ENCODE results near the gene AQP3. TPM values are rescaled to one million over a fixed set of nuclear protein-coding genes. Genes with fewer than 3 reads are reported as not detected.
A peak's percentile ranks its signal among the peaks of the same experiment; 100 is the strongest.

The AQP3 gene
- total RNA-seq, 2 experiments from 2014 or later: 1.2 to 2.6 TPM

- POLR2A ChIA-PET: interaction anchor here (0.8 to 7.4 kb wide), 4 partner anchors 8 to 37 kb away, joined by 3 to 52 read pairs (median 6); partner anchors contain the start of genes AQP3 and NOL6
- H3K27ac Mint-ChIP-seq: no peak overlapping the region
These were observed 17.7 kb upstream of the AQP3 start for GRCh38 chr9:33465096-33465495.

GRCh38 chr9:33464045-33464636 lies 16.7 kb upstream of the AQP3 start:
- H3K4me3 Mint-ChIP-seq: no peak overlapping the region
- DNase-seq (no peak), ATAC-seq (no peak)
- H3K27ac Mint-ChIP-seq: no peak overlapping the region
- no peaks in the 10 kb centered on the region for H3K27me3 Mint-ChIP-seq
- H3K9me3 Mint-ChIP-seq: no peaks in the 10 kb centered on the region
- intact Hi-C loops (cut with micrococcal nuclease): no loop called here
- peaks cover 37% of the 10 kb centered on the region for H3K36me3 Mint-ChIP-seq (ENCODE audit: low read depth)
- ChIA-PET CTCF (interaction anchor here (1.0 to 6.0 kb wide), 9 partner anchors 10 to 189 kb away, joined by 4 to 83 read pairs (median 26); partner anchors contain the start of genes AQP3, AQP7 and NOL6), POLR2A (interaction anchor here (0.8 to 7.4 kb wide), 5 partner anchors 9 to 36 kb away, joined by 3 to 52 read pairs (median 5); partner anchors contain the start of genes AQP3 and NOL6)
- TF ChIP-seq CTCF (IDR thresholded peaks at IDR 0.05): no peak
- H3K4me1 Mint-ChIP-seq (ENCODE audit: low read depth): peaks cover 5% of the 10 kb centered on the region

More at GRCh38 chr9:33465096-33465495, 17.7 kb upstream of the AQP3 start:
- H3K27me3 Mint-ChIP-seq: no peaks in the 10 kb centered on the region
- TF ChIP-seq CTCF (IDR thresholded peaks at IDR 0.05): no peak
- intact Hi-C loops (cut with micrococcal nuclease): loop anchor here (5.0 kb wide), 1 partner anchor 63 kb away; the partner anchor contains the start of gene AQP7
- CTCF ChIA-PET: interaction anchor here (1.0 to 6.0 kb wide), 8 partner anchors 9 to 159 kb away, joined by 4 to 83 read pairs (median 50); partner anchors contain the start of genes AQP3, AQP7 and NOL6
- H3K9me3 Mint-ChIP-seq: no peaks in the 10 kb centered on the region
- DNase-seq (no peak), ATAC-seq (no peak)
- H3K36me3 Mint-ChIP-seq (ENCODE audit: low read depth): peaks cover 45% of the 10 kb centered on the region
- H3K4me3 Mint-ChIP-seq: no peak overlapping the region
- peaks cover under 1% of the 10 kb centered on the region for H3K4me1 Mint-ChIP-seq (ENCODE audit: low read depth)

- ChIA-PET POLR2A (interaction anchor here (2.4 to 7.4 kb wide), 2 partner anchors 10 kb away, joined by 8 to 52 read pairs; partner anchors contain the start of gene NOL6), CTCF (interaction anchor here (1.0 to 6.0 kb wide), 5 partner anchors 11 to 88 kb away, joined by 3 to 83 read pairs (median 26); partner anchors contain the start of genes AQP3 and NOL6)
- ATAC-seq (no peak), DNase-seq (no peak)
- intact Hi-C loops (cut with micrococcal nuclease): loop anchor here (2.0 kb wide), 1 partner anchor 16 kb away; the partner anchor contains the start of gene AQP3
- Mint-ChIP-seq H3K4me3 (no peak overlapping the region), H3K27me3 (no peaks in the 10 kb centered on the region), H3K36me3 (ENCODE audit: low read depth) (peaks cover 36% of the 10 kb centered on the region), H3K27ac (peak overlapping the region; percentile 53), H3K4me1 (ENCODE audit: low read depth) (peaks cover 14% of the 10 kb centered on the region), H3K9me3 (no peaks in the 10 kb centered on the region)
- TF ChIP-seq CTCF (IDR thresholded peaks at IDR 0.05): no peak
These were observed 15.8 kb upstream of the AQP3 start for GRCh38 chr9:33463151-33463550.

GRCh38 chr9:33461492-33461891 lies 14.1 kb upstream of the AQP3 start:
- Mint-ChIP-seq H3K4me1 (ENCODE audit: low read depth) (peaks cover 28% of the 10 kb centered on the region), H3K9me3 (no peaks in the 10 kb centered on the region), H3K4me3 (no peak overlapping the region), H3K27ac (no peak overlapping the region), H3K27me3 (no peaks in the 10 kb centered on the region), H3K36me3 (ENCODE audit: low read depth) (peaks cover 27% of the 10 kb centered on the region)
- intact Hi-C loops (cut with micrococcal nuclease): no loop called here
- ATAC-seq (no peak), DNase-seq (no peak)
- ChIA-PET POLR2A (interaction anchor here (7.4 kb wide), 1 partner anchor 12 kb away, joined by 52 read pairs; the partner anchor contains the start of gene NOL6), CTCF (interaction anchor here (1.7 to 5.4 kb wide), 3 partner anchors 13 to 87 kb away, joined by 5 to 26 read pairs (median 6); no protein-coding TSS in a partner anchor)
- TF ChIP-seq CTCF (IDR thresholded peaks at IDR 0.05): no peak

GRCh38 chr9:33460854-33461253 lies 13.5 kb upstream of the AQP3 start:
- H3K36me3 Mint-ChIP-seq (ENCODE audit: low read depth): peaks cover 21% of the 10 kb centered on the region

More at GRCh38 chr9:33460854-33461253, 13.5 kb upstream of the AQP3 start:
- peak overlapping the region; percentile 10 for H3K27ac Mint-ChIP-seq
- ATAC-seq (no peak), DNase-seq (no peak)
- CTCF ChIA-PET: interaction anchor here (0.7 to 5.4 kb wide), 4 partner anchors 8 to 86 kb away, joined by 3 to 26 read pairs (median 6); no protein-coding TSS in a partner anchor
- H3K4me3 Mint-ChIP-seq: no peak overlapping the region
- peaks cover 34% of the 10 kb centered on the region for H3K4me1 Mint-ChIP-seq (ENCODE audit: low read depth)
- POLR2A ChIA-PET: interaction anchor here (0.6 to 7.4 kb wide), 2 partner anchors 13 kb away, joined by 3 to 52 read pairs; partner anchors contain the start of genes AQP3 and NOL6
- intact Hi-C loops (cut with micrococcal nuclease): no loop called here
- no peak for TF ChIP-seq CTCF (IDR thresholded peaks at IDR 0.05)
- no peaks in the 10 kb centered on the region for H3K27me3 Mint-ChIP-seq
- no peaks in the 10 kb centered on the region for H3K9me3 Mint-ChIP-seq

Data from activated CD8-positive, alpha-beta T cell treated with anti-CD3 and anti-CD28 coated beads for 36 hours (primary cell).